GM06990 (cell line): ENCODE measurements around the gene USP46.

ENCODE experiments used
- DNase-seq: peaks from one replicate; pipeline ENCODE4 v3.0.0-alpha.2; 2011; ENCODE audit not compliant: insufficient read length; ENCODE audit errors: extremely low read depth
- H3K27me3 ChIP-seq: replicated peaks from 2 replicates; pipeline ENCODE4 v1.6.0; 2011; ENCODE audit warnings: low read length; ENCODE audit not compliant: control insufficient read depth, insufficient read depth
- H3K36me3 ChIP-seq: 2 replicates; pipeline ENCODE4 v1.5.1; 2011; ENCODE audit warnings: low read length; ENCODE audit not compliant: control insufficient read depth, insufficient read depth
- H3K4me3 ChIP-seq: replicated peaks from 2 replicates; pipeline ENCODE4 v1.5.1; 2011; ENCODE audit warnings: low read depth, mild to moderate bottlenecking, control low read depth, low read length
- CTCF ChIP-seq: IDR thresholded peaks from 2 replicates; pipeline ENCODE4 v1.5.1; 2011; ENCODE audit warnings: low read length, control low read depth, mild to moderate bottlenecking, inconsistent platforms; ENCODE audit not compliant: insufficient read depth, poor library complexity, severe bottlenecking

USP46 gene

GRCh38 chr4:52645300-52645699 lies 13.8 kb downstream of the USP46 start:
- TF ChIP-seq CTCF: no peak
- no peaks in the 10 kb centered on the region; the same call in 1 of the 2 replicates for H3K36me3 ChIP-seq
- no peak overlapping the region for H3K4me3 ChIP-seq
- peak; percentile 46 for DNase-seq
- no peaks in the 10 kb centered on the region for H3K27me3 ChIP-seq

GRCh38 chr4:52643785-52644244 lies 15.3 kb downstream of the USP46 start:
- no peaks in the 10 kb centered on the region for H3K27me3 ChIP-seq
- H3K4me3 ChIP-seq: no peak overlapping the region
- DNase-seq: peak; percentile 25
- no peaks in the 10 kb centered on the region for H3K36me3 ChIP-seq
- no peak for TF ChIP-seq CTCF

GRCh38 chr4:52643190-52643589 lies 15.9 kb downstream of the USP46 start:
- no peak for DNase-seq
- no peak overlapping the region for H3K4me3 ChIP-seq
- TF ChIP-seq CTCF: no peak
- no peaks in the 10 kb centered on the region for H3K27me3 ChIP-seq
- no peaks in the 10 kb centered on the region for H3K36me3 ChIP-seq

- Histone ChIP-seq H3K4me3 (no peak overlapping the region; the same call in 1 of the 2 replicates), H3K36me3 (no peaks in the 10 kb centered on the region), H3K27me3 (no peaks in the 10 kb centered on the region)
- TF ChIP-seq CTCF: no peak
- peak; percentile 60 for DNase-seq
Measured at GRCh38 chr4:52641854-52642563, 17.1 kb downstream of the USP46 start.

- DNase-seq: no peak
- TF ChIP-seq CTCF: no peak
- Histone ChIP-seq H3K36me3 (no peaks in the 10 kb centered on the region), H3K4me3 (no peak overlapping the region), H3K27me3 (no peaks in the 10 kb centered on the region)
Measured at GRCh38 chr4:52640808-52641565, 18.1 kb downstream of the USP46 start.
